ENCODE results near the gene MAPKAPK2. TPM values are rescaled to one million over a fixed set of nuclear protein-coding genes. Genes with fewer than 3 reads are reported as not detected.

MAPKAPK2 gene
- polyA plus RNA-seq, 1 donor, result 65.3 TPM

DNA sequence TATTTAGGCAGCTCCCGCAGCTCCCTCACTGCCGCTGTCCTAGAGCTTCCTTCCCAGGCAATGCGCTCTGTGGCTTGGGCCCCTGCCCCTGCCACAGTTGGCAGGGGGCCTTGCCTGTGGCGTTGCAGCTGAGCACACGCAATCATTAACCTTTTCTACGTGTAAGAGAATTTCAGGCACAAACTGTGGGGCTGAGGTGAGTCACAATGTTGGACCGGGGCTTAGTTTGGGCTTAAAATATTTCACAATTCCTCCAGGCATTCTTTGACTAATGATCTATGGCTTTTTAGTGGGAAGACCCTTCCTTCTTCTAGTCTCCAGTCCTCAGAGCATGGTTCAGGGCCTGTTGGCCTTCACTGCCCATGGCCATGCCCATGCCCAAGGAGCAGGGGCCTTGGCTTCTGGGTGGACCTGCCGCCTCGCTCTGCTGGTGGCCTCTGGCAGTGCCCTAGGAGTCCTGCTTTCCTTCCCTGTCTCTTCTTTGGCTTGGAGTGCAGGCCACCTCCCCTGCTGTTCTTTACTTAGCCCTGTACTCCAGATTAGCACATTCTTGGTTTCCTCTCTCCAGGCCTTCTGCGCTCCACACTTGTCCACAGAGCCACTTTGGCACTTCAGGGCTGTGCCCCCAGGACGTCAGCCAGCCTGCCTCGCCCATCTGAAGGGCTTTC is 39.2 kb downstream of the MAPKAPK2 start:
- DNase-seq, result no peak

DNA sequence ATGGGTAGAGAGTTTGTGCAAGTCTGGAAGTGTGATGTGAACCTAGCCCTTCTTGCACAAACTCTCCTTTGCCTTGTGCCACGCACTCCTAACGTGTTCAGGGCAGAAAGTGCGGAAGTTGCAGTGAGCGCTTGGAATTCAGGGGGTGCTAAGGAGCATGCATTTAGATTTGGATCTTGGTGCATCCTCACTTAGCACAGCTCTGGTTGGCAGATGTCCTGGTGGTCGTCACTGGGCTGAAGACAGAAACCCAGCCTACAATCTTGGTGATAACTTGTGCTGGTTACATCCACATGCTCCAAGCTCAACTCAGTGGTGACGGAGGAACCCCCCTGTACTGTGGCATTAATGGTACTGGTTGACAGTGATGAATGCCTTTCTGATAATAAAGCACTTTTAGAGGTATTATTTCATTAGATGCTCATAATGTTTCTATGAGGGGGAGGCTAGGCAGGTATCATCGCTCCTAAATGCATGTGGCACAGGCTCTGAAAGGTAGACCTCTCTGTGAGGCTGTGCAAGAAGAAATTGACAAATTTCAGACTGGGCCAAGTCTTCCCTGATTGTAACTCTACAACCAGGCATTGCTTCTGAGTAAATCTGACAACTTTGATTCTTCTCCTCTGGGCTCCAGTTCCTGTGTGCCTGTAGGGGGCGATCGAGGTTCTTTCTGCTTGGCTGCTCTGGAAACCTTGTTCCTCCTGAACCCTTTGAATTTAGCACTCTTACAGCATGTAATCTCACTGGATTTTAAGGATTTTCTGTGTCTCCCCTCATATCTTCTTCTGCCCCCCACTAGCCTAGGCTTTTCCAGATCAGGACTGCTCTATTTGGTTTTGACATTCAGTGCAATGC is 40.6 kb downstream of the MAPKAPK2 start:
- no peak for DNase-seq

- no peak for DNase-seq
These were observed 43.4 kb downstream of the MAPKAPK2 start for GRCh38 chr1:206727981-206728696.

GRCh38 chr1:206728697-206728987 is 43.9 kb downstream of the MAPKAPK2 start:
- no peak for DNase-seq

DNA sequence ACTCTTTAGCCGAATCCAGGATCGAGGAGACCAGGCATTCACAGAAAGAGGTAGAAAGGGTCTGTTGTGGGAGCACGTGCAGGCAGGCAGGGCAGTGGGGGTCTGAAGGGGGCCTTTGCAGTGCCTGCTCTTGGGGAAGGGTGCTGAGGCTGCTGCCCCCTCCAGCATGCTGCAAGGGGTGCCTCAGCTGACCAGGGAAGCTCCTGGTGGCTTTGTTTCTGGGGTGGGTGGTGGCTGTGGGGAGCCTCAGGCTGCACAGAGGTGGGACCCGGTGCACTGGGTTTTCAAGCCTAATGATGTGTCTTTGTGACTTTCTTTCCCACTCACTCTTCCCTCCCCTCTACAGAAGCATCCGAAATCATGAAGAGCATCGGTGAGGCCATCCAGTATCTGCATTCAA is 44.3 kb downstream of the MAPKAPK2 start:
- no peak for DNase-seq

DNA sequence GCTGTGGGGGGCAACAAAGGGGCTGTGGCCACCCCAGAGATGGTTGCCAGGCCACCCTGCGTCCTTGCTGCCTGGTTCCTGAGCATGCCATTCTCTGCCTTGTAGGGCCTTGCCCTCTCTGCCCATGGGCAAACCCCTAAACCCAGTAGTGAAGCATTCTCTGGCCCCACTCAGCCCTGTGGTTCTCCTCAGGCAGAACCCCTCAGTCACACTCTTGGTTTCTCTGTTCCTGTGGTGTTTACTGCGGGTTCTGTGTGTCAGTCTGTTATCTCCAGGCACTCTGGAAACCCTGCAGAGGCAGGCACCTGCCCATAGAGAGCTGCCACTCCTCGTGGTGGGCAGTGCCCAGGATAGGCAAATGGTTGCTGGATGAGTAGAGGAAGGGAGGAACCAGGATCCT is 44.8 kb downstream of the MAPKAPK2 start:
- DNase-seq, result no peak

GRCh38 chr1:206732508-206732907 is 47.8 kb downstream of the MAPKAPK2 start:
- DNase-seq, result no peak

GRCh38 chr1:206732992-206733391 is 48.3 kb downstream of the MAPKAPK2 start:
- no peak for DNase-seq

DNA sequence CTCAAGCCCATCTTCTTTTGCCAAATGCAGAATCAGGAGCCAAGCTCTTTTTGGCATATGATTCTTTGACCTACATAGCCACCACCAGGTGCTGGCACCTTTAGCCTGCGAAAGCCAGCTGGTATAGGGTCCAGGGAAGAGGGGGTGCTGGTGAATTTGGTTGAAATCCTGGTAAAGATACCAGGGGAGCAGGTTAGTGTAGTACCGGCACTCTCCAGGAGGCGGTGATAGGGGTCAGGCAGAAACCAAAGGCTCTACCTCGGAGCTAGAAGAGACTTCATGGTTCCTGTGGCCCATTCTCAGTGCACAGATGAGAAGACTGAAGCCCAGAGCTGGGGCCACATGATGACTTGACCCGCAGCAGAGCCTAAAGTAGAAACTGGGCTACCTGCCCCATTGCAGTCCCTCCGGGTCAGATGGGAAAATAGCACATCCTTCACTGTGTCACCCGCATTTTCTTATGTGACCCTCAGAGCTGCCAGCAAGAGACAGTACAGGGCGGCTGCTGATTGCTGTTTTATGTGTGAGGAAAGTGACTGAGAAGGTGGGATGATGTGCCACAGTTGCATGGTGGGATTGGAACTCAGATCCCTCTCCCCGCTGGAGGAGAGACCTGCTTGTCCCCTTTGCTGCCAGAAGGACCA is 49.9 kb downstream of the MAPKAPK2 start:
- DNase-seq, result no peak

DNA sequence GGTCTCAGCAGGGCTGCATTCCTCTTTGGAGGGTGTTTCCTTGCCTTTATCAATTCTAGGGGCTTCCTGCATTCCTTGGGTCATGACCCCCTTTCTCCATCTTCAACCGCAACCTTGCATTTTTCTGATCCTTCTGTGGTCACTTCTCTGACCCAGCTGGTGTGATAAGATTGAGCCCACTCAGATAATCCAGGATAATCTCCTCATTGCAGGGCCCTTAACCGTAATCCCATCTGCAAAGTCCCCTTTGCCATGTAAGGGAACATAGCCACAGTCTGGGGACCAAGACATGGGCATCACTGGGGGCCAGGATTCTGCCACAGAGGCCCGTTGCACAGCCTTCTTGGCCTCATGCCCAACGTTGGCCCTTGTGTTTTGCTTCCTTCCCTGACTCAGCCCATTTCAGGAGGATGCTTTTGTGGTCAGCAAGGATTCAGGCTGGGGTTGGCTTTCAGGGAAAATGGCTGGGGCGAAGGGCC is 50.9 kb downstream of the MAPKAPK2 start:
- no peak for DNase-seq

GRCh38 chr1:206736878-206737728 is 52.4 kb downstream of the MAPKAPK2 start:
- DNase-seq, result no peak

DNA sequence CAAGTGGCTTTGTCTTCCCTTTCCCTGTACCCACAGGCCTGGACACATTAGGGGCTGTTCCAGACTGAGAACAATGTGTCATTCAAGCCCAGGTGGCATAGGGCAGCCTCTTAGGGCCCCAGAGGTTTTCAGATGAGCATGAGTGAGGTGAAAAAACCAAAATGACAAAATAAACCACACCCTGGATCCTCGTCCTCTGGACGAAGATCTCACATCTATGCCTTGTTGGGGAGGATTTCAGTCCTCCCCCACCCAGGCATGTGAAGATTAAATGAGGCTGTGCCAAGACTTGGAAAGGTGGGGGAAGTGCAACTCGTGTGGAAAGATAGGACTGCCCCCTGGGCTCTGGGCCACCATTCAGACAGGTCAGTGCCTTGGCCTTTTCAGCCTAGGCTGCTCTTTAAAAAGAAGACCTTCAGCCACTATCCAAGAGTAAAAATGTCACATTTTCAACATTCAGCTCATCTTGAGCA is 53.1 kb downstream of the MAPKAPK2 start:
- DNase-seq, result no peak

DNA sequence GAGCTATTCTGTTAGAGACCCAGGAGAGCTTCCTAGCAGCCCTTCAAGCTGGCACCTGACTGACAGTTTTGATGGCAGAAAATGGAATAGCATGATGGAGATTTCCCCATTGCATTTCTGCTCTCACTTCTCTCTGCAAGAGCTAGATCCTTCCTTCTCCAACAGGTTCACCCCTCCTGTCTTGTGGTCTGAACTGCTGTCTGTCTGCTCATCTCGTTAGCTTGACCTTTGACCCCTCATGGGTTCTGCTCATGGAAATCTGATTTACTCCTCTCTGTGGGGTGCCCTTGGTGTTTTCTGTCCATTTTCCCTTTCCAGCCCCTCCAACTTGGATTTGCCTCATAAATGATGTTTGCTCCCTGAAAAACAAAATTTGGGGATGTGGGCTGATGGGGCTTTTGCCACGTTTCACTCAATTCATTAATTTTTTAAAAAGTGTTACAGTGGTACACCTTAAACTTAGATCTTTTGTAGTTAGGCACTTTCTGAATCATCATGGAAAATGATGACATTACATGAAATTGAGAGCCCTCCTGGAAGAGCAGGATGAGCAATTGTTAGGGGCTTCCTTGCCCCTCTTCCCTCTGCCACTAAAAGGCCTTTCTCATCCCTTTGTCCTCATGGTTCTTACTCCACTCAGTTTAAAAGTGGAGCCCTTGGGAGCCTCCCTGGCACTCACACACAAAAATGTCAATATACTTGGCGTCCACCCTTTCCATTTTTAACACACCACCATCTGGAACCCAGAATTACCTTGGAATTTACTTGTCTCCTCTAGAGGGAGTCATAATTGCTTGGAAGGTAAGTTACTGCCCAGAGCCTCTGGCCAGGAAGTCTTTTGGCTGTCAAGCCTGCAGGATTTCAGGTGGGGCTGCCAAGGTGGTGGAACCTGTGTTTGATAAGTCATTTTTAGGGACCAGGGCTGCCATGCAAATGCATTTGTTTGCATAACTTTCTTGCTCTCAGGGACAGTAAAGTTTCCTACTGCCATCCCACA is 54.0 kb downstream of the MAPKAPK2 start:
- DNase-seq, result no peak

DNA sequence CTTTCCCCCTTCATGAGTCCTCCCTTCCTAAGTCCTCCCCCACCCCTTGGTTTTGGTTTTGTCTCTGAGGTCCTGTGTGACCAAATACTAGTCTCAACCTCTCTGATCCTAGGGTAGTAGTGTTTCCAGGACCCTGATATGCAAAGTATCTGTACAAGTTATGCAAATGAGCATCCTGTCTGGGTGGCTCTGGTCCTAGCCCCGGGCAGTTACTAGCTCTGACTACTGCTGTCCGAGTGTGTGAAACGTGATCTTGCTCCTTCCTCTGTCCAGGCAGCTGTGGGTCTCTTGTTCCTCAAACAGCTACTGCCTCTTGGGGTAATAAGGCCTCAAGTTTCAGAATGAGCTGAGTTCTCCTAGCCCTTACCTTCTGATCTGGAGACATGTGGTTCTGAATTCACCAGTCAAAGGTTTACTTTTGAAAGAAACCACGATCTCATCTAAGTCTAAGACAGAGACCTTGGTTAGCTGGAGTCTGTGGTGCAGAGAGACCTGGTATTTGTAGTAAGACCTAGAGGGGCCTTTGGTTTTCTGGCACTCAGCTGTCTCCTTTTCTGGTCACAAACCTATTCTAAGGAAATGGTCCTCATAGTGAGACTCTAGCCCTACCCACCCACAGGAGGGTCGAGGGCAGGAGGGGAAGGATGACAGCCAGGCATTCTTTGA is 54.8 kb downstream of the MAPKAPK2 start:
- no peak for DNase-seq

DNA sequence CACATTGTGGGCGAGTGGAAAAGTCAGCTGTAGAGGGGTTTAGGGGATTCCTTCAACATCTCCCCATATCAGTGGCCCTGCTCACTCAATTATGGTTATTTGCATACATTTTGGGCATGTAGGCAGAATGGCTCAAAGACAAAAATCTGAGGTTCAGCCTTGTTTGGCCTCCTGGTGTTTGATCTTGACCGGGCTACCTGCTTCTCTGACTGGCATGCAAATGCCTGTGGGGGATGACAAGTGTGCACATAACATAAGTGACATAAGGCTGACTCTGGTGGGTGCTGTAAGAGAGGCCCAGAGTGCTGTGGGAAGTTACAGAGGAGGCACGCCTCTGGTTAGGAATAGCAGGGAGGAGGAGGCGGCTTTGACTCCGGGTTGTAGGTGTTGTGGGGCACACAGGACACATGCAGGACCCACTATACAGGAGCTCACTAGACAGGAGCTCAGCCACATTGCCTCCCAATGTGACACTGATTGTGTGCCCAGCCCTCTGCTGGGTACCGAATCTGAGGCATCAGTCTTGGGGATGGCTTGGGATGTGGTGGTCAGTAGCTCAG is 56.5 kb downstream of the MAPKAPK2 start:
- DNase-seq, result no peak

GRCh38 chr1:206742719-206743383 is 58.1 kb downstream of the MAPKAPK2 start:
- DNase-seq, result no peak

- DNase-seq, result no peak
These were observed 60.0 kb downstream of the MAPKAPK2 start for GRCh38 chr1:206744683-206745082.

DNA sequence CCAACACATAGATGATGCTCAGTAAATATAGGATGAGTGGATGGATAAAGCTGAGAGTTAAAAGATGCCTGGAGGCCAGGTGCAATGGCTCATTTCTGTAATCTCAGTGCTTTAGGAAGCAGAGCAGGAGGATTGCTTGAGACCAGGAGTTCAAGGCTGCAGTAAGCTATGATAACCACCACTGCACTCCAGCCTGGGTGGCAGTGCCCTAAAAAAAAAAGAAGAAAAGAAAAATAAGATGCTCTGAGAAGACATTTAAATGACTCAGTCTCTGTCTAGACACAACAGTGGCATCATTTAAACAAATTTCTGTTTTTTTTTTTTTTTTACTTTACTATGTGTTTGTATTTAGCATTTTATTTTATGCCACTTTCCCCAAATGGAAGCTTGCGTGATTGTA is 60.6 kb downstream of the MAPKAPK2 start:
- no peak for DNase-seq
